ENCODE measurements around the gene LRBA.

The LRBA gene

DNA sequence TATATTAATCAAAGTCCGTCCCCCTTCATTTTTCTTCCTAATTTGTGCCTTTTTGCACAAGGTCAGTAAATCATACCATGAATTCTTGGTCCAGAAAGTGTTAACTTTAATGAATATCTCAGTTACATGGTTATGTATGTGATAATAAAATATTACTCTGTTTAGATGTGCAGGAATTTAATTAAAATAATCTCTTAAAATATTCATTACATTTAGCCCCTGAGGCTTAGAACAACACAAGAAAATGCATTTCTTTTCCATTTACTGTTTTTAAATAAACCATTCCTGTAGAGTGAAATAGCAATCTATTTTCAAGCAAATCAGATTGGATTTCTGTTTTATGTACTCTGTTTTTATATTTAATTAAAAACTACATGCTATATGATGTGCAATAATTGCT is 415.5 kb downstream of the LRBA start:
- no peak for DNase-seq (ENCODE audit: low read depth in 3 of 3, low spot score in 1 of 3)

DNA sequence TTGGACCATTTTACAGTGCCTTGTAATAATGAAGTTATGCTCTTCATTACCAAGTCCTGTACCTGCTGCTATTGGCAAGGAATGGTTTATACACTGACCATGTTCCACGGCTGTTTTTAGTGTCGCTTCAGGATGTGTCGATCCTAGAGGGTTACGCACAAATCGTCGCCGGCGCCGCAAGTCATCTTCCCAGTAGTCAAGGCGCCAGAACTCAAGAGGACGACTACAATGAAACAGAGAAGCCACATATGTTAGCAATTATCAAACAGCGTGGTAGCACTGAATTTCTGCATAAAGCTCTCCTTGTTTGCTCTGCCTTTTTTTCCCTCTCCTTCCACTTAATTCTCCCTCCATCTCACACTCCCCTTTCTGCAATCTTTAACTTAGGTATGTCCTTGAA is 416.2 kb downstream of the LRBA start:
- DNase-seq (ENCODE audit: low read depth in 3 of 3, low spot score in 1 of 3): no peak

DNA sequence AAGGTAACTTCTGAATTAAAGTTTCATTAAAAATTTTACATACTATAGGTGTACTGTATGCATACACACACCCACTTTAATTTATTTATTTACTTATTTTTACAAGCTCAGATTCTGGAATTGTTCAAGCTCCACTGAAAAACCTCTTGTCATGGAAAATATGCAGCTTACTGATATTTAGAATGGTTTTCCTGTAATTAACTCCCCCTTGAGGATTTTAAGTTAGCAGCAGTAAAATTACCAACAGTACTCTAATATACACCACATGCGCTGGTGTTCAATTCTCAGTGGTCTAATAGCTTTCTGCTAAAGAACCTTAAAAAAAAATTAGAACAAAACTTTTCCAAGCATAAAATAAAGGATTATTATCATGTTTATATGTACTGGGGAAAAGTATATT is 421.1 kb downstream of the LRBA start:
- no peak for DNase-seq (ENCODE audit: low read depth in 3 of 3, low spot score in 1 of 3)

DNA sequence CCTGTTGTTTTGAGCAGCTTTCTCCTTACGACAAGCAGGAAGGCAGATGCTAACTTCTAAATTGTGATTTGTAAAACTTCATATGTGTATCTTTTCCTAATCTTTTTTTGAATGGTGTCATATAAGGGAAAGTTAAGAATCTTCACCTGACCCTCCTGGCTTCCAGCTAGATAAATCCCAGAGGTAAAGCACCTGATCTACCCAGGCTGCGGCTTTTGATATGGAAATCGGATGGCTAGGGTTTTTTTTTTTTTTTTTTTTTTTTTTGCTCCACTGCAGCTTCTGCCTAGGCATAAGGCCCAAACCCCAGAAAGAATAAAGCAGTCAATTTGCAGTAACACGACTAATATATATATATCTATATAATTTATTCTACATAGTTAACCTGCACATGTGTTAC is 423.2 kb downstream of the LRBA start:
- no peak for DNase-seq (ENCODE audit: low read depth in 3 of 3, low spot score in 1 of 3)

DNA sequence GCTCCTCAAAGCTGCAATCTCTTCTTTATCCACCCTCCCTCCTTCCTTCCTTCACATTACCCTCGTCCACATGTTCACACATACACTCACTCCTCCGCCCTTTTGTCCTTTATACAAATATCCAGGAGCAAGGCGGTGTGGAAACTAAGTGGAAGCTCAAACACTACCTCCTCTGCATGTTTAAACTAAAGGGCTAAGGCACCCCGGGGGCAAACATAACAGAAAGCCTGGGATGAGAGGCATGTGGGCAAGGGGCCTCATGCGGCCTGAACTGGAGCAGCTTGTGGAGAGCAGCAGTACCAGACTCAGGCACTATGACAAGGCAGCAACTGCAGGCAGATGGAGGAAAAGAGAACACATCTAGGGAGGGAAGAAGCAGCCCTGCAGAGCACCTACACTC is 423.7 kb downstream of the LRBA start:
- DNase-seq (ENCODE audit: low read depth in 3 of 3, low spot score in 1 of 3): no peak

DNA sequence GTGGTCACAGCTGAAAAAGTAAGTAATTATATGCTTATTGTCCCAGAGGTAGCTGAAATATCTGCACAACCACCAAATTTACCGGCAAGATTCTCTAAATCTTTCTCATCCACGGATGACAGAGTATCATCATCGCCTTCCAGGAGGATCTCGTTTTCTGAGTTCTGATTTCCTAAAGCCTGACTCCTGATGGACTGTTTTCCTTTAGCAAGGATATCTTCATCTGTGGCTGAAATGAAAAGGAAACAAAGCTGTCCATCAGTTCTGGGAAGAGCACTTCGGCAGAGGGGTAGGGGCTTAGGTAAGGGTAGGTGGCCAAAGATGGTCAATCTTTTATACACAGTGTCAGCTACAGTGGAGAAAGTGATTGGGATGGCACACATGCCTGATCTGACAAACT is 424.5 kb downstream of the LRBA start:
- DNase-seq (ENCODE audit: low read depth in 3 of 3, low spot score in 1 of 3): no peak

DNA sequence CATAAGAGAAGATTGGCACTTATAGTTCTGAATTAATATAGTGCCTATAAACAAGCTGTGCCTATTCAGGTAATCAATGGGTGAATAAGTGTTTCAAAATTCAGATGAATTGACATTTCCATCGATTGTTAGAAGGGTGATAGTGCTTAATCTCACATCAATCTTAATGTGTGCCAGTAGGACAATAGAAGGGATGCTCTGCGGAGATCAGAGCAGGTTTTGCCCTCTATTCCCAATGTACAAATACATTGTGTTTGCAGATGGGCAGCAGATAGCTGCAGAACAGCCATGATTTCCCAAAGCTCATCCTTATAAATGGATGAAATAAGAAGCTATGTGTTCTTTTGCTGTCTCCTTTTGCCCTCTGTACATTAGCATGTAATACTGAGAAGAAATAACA is 425.9 kb downstream of the LRBA start:
- DNase-seq (ENCODE audit: low read depth in 3 of 3, low spot score in 1 of 3): no peak

DNA sequence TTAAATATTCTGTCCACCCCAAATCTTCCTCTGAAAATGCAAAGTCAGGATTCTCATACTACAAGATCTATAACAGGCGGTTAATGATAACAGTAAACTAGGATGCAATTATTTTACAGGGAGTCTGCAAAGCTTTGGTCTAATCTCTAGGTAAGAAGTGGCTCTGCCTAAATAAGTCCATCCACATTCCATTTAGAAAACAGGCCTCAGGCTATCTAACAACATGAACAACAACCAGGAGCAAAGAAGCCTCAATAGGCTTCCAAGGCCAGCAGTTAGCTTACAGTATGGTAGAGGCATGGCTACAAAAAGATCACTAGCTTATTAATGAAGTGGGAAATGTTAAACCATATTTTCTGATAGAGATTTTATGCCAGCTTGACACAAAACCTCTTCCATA is 426.8 kb downstream of the LRBA start:
- no peak for DNase-seq (ENCODE audit: low read depth in 3 of 3, low spot score in 1 of 3)

DNA sequence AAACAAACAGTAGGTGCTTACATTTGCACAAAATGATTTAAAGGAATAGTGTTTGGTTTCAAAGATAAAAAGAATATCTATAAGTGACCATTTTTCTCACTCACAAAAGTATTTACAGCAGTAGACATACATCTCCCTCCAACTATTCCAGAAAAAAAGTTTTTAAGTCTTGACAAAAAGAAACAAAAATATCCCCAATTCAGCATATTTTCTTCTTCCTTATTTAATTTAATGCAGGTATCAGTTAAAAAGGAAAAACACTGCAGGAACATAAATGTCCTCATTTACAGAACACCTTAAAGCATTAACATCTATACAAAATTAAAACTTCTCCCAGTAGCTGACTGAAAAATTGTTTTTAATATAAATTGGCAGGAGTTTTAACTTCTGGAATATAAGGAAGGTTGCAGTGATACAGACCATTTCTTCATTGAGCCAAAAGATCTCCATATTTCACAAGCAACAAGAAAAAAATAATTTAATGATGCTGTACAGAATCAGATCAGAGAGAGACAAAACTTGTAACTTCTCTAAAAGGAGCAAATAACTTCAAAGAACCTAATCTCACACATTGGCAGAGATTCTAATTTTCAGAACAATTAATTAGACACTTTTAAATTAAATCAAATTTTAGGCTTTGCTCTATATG is 428.8 kb downstream of the LRBA start:
- no peak for DNase-seq (ENCODE audit: low read depth in 3 of 3, low spot score in 1 of 3)

DNA sequence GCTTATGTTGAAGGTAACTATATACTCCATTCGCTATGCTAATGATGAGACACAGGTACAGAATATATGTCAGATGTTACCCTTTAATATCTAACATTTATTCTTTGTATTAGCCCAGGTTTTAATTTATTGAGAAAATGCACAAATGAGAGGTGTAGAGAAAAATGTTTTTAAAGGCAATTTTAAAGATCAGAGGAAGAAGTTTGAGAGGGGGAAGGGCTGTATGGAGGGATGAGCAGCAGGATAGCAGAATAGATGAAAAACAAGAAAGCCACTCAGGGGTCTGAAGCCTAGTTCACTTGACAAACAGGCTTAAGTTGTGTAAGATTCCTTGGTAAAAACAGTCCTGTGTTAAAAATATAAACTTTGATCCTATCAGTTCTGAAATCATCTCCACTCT is 429.5 kb downstream of the LRBA start:
- no peak for DNase-seq (ENCODE audit: low read depth in 3 of 3, low spot score in 1 of 3)

DNA sequence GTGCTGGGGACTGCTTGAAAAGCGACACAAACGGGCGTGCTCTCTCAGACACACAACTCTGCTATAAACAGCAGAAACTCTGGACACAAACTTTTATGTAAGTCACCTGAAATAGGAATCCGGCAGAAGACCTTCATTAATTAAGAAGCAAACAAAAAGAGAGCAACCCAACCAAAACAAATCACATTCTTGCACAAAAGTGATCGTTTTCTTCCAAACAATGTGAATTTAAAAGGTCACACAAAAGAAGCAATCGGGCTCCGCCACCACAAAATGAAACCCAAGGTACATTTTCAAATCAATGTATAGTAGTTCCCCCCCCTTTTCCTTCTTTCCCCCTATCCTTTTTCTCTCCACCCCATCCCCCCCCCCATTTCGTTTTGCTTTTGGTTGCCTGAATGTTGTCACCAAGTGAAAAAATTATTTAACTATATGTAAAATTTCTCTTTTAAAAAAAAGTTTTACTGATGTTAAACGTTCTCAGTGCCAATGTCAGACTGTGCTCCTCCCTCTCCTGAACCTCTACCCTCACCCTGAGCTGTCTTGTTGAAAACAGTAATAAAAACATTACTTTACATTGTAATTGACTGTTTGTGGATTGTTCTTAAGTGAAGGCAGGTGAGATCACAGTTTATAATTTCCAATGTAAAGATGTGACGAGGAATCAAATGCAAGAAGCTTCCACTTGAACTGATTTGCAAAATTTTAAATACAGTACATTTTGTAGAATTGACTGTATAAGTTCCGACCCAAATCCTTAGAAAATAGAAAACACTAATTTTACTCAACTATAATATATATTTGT is 430.8 kb downstream of the LRBA start:
- DNase-seq (ENCODE audit: low read depth in 3 of 3, low spot score in 1 of 3): no peak

DNA sequence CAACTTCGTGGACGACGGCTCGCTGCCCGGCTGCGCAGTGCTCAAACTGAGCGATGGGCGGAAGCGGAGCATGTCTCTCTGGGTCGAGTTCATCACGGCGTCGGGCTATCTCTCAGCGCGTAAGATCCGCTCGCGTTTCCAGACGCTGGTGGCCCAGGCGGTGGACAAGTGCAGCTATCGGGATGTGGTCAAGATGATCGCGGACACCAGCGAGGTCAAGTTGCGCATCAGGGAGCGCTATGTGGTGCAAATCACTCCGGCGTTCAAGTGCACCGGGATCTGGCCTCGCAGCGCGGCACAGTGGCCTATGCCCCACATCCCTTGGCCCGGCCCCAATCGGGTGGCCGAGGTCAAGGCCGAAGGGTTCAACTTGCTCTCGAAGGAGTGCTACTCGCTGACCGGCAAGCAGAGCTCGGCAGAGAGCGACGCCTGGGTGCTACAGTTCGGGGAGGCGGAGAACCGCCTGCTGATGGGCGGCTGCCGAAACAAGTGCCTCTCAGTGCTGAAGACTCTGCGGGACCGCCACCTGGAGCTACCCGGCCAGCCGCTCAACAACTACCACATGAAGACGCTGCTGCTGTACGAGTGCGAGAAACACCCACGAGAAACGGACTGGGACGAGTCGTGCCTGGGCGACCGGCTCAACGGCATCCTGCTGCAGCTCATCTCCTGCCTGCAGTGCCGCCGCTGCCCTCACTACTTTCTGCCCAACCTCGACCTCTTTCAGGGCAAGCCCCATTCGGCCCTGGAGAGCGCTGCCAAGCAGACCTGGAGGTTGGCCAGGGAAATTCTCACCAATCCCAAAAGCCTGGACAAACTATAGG is 431.6 kb downstream of the LRBA start:
- no peak for DNase-seq (ENCODE audit: low read depth in 3 of 3, low spot score in 1 of 3)

DNA sequence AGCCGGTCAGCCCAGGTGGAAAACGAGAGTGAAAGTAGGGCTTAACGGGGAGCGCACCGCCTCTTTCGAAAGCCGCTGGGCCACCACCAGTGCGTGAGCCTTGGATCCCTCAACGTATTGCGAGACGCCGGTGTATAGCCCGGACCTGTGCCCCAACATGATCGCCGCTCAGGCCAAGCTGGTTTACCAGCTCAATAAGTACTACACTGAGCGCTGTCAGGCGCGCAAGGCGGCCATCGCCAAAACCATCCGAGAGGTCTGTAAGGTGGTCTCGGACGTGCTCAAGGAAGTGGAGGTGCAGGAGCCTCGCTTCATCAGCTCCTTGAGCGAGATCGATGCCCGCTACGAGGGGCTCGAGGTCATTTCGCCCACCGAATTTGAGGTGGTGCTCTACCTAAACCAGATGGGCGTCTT is 432.2 kb downstream of the LRBA start:
- DNase-seq (ENCODE audit: low read depth in 3 of 3, low spot score in 1 of 3): no peak

DNA sequence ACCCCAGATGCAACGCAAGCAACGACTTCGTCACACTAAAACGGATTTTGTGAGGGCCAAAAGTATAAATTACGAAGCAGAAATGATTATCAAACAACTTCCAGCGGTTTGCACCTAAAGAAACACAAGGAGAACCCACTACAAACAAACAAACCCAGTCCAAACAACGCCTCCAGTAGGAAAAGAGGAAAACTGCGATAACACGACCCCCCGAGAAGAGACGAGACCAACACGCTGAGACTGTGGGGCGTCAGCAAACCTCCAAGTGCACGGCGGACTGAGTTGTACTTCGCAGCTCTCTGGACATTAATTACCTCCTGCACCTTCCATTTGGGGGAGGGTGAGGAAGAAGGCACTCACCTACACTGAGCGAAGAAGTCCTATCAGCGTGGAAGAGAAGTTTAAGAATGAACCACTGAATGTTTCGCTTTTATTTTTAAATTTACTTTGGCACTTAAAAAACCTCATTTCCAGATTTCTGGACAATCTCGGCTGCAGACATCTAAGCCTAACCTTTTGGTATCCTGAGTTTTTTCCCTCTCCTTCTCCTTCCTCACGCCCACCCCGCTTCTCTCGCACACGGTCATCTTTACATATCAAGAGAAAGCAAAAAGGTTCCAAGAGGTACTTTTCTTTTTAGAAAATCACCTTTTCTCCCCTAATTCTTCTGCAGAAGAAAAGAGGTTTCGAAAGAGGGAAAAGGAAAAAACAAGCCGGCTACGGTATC is 432.8 kb downstream of the LRBA start, which contains the start of gene MAB21L2:
MAB21L2 (plus strand) TSS at position 6 of the 727 bp plus-strand sequence. CDS start 879 bp downstream, outside the sequence.
- DNase-seq (ENCODE audit: low read depth in 3 of 3, low spot score in 1 of 3): no peak

DNA sequence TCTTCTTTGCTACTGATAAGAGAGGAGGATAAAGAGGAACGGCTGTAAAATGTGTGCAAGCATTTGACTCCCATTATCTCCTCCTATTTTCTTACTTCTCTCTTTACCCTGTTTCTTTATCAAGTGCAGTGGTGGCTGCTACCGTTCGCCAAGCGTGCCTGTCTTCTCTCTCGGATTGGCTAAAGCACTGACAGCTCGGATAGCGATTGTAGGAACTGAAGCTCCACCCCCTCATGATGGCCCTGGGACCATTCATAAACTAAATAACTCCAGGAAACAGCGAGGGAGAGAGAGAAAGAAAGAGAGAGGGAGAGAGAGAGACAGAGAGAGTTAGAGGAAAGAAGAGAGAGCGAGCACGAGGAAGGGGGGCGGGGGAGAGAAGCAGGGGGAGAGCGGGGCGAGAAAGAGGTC is 433.4 kb downstream of the LRBA start:
- no peak for DNase-seq (ENCODE audit: low read depth in 3 of 3, low spot score in 1 of 3)

DNA sequence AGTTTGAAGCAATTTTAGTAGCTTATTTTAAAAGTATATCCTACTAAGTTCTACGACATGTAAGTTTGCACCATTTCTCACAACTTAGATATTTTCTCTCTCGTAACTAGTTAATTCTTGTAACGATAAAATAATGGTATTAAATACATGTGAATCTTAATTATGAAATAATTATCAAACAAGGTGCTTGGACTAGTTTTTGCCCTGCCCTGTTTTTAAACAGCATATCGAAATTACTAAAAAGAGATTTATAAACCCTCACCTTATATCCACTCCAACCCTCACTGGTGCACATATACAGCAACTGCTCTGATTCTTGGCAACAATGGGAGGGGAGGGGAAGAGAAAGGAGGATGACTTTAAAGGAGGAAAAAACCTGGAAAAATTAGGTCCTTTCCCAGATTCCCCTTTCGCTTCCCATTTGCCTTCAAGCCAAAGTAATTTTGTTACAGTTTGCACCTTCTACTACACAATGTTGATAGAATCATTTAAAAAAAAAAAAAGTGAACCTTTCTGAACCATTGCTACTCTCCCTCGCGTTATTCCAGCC is 434.0 kb downstream of the LRBA start:
- DNase-seq (ENCODE audit: low read depth in 3 of 3, low spot score in 1 of 3): no peak

DNA sequence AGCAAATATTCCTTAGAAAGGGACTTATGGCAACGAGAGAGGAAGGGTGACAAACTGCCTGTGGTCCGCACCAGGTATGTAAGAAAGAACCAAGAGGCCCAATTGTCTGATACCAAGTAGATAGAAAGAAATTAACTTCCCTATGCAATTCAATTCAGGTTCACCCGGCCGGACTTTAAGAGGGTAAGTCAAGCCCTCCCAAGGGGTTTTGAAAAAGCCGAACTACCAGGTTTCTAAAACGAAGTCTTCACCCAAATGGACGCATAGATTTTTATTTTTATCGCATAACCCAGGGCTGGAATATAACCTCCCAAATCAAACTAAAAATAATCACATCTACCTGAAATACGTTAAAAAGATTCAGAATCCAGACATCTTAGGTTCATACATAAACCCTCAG is 434.8 kb downstream of the LRBA start:
- DNase-seq (ENCODE audit: low read depth in 3 of 3, low spot score in 1 of 3): no peak

DNA sequence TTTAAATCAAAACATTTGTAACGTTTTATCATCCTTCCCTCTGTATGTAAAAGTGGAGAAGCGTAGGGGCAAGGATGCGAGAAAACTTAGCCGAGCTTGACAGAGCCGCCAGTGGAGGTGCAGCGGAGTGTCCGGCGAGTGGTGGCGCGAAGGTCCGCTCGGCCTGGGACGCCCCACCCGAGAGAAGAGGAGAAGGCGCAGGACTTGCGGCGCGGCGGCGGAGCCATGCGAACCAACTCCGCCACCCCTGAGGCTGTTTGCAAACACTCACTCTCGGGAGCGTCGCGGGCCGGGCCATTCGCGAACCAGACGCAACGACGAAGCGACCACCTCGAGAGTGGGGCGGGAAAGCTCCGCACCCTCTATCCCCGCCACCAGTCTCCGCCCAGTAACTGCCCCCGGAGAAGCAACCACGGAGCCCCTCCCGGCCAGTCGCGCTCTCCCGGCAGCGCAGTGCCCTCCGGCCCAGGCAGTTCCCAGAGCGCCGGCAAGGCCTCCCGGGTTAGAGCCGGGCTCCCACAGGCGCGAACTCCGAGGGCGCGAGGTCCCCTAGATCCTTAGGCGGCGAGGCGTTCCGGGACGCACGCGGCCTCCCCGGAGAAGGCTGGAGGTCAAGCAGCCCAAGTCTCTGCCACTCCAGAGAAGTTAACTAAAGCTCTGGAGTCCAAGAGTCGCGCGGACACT is 435.4 kb downstream of the LRBA start:
- no peak for DNase-seq (ENCODE audit: low read depth in 3 of 3, low spot score in 1 of 3)

DNA sequence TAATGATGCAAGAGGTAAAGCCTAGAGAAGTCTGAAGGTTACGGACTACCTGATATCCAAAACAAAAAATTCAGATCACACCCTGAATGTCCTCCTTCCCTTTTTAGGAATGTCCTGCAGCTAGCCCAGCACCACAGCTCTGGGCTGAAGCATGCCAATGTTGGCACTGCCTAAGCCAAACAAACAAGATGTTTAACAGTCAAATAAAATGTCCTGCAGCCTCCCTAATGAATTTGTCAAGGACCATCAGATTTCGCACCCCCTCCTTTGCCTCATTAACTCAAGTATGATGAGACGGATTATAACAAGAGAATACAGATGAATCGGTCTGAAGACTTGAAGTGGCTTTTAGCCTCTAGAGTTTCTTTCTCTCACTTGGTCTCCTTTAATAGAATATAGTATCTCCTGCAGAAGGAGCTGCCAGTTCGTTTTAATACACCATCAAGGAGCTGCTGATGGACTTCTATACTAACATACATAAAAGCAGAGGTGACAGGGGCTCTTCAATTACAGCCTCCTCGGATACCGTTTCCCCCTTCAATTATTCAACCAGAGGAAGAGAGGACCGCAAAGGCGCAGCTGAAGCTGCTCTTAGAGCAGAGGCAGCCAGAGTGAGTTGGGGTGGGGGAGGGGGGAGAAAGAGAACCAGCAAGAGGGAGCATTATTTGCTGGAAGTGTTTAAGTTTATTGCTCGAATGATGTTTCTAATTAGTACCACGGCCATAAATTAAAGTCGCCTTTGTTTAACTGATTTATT is 436.2 kb downstream of the LRBA start:
- no peak for DNase-seq (ENCODE audit: low read depth in 3 of 3, low spot score in 1 of 3)

DNA sequence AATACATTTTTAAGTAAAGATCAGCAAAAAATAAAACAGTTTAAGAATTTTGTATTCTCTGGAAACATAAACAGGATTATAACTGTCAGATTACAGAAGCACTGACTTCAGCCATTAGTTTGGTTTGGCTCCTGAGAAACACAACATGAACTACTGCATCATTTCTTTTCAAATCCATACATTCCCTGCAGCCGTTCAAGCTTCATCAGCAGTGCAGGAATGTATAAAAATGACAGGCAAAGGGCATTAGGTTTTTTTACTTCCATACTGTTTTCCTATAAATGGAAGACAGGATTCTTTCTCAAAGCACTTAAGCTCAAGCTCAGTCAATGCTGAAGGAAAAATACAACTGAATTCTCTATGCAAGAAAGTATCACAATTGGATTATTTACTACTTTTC is 437.3 kb downstream of the LRBA start:
- DNase-seq (ENCODE audit: low read depth in 3 of 3, low spot score in 1 of 3): no peak
